NCI-H128 (cell line): ENCODE data around the gene UBE2G2.

ENCODE experiments used
- DNase-seq: peaks from one replicate; lab custom pipeline; 2025; ENCODE audit not compliant: unreplicated experiment; lab: John Stamatoyannopoulos, UW

UBE2G2 gene

GRCh38 chr21:44791993-44792392 lies 9.6 kb downstream of the UBE2G2 start:
- DNase-seq, result no peak

- DNase-seq, result no peak
Measured at GRCh38 chr21:44791246-44791645, 10.4 kb downstream of the UBE2G2 start.

- DNase-seq, result no peak
Measured at GRCh38 chr21:44790368-44790767, 11.3 kb downstream of the UBE2G2 start.

- no peak for DNase-seq
Measured at GRCh38 chr21:44789880-44790279, 11.7 kb downstream of the UBE2G2 start.

GRCh38 chr21:44785620-44786335 lies 15.8 kb downstream of the UBE2G2 start:
- peak; percentile 75 for DNase-seq

- DNase-seq, result no peak
Measured at GRCh38 chr21:44784810-44785209, 16.8 kb downstream of the UBE2G2 start.

- DNase-seq, result no peak
Measured at GRCh38 chr21:44783020-44783696, 18.5 kb downstream of the UBE2G2 start.

- DNase-seq, result no peak
Measured at GRCh38 chr21:44780767-44781459, 20.7 kb downstream of the UBE2G2 start.

- no peak for DNase-seq
Measured at GRCh38 chr21:44780137-44780502, 21.5 kb downstream of the UBE2G2 start.

GRCh38 chr21:44779417-44780136 lies 22.0 kb downstream of the UBE2G2 start:
- no peak for DNase-seq

- no peak for DNase-seq
Measured at GRCh38 chr21:44778983-44779382, 22.6 kb downstream of the UBE2G2 start.

- DNase-seq, result no peak
Measured at GRCh38 chr21:44778499-44778911, 23.1 kb downstream of the UBE2G2 start.

GRCh38 chr21:44778094-44778493 lies 23.5 kb downstream of the UBE2G2 start:
- no peak for DNase-seq

- DNase-seq, result no peak
Measured at GRCh38 chr21:44774972-44775371, 26.6 kb downstream of the UBE2G2 start.

- no peak for DNase-seq
Measured at GRCh38 chr21:44773291-44773932, 28.2 kb downstream of the UBE2G2 start.

GRCh38 chr21:44771896-44772525 lies 29.6 kb downstream of the UBE2G2 start:
- no peak for DNase-seq

- no peak for DNase-seq
Measured at GRCh38 chr21:44767834-44768831, 33.5 kb downstream of the UBE2G2 start.

- DNase-seq, result no peak
Measured at GRCh38 chr21:44766818-44767354, 34.7 kb downstream of the UBE2G2 start.
